ENCODE measurements around the gene GAREM1.

- TF ChIP-seq MAX (IDR thresholded peaks at IDR 0.05; ENCODE audit: insufficient read depth, insufficient read length) (no peak), CTCF (IDR thresholded peaks at IDR 0.05; ENCODE audit: extremely low read depth in 1 of 2, insufficient read depth in 1 of 2, low read depth in 1 of 2, low read length in 2 of 2) (no peak), POLR2AphosphoS5 (IDR thresholded peaks at IDR 0.05; ENCODE audit: insufficient read depth, low read depth, low read length) (no peak), JUN (IDR thresholded peaks at IDR 0.05; ENCODE audit: borderline replicate concordance, insufficient read depth, insufficient read length, low read depth) (no peak), POLR2A (IDR thresholded peaks at IDR 0.05; ENCODE audit: low read depth, low read length) (no peak), EZH2 (IDR thresholded peaks at IDR 0.05; ENCODE audit: borderline replicate concordance, low read depth, low read length, severe bottlenecking) (no peak), FOS (IDR thresholded peaks at IDR 0.05; ENCODE audit: borderline replicate concordance, insufficient read depth, low read length) (no peak), GATA2 (IDR thresholded peaks at IDR 0.05; ENCODE audit: insufficient read depth, insufficient read length, low read depth, low read length) (no peak)
Observed at GRCh38 chr18:32470460-32470713, 295 bp downstream of the GAREM1 start.

Data from endothelial cell of umbilical vein (primary cell).